KOPT-K1 (cell line): ENCODE data around the gene IL1RAPL1.

Experiments
- H3K27ac ChIP-seq: fragments of 200-600 bp; sonication (generic); 2 replicates; pipeline ENCODE4 v1.5.1; 2016; ENCODE audit warnings: antibody characterized with exemption, mild to moderate bottlenecking, low read depth, low read length; ENCODE audit not compliant: poor library complexity, severe bottlenecking
- H3K36me3 ChIP-seq: fragments of 200-600 bp; sonication (generic); 2 replicates; pipeline ENCODE4 v1.5.1; 2017; ENCODE audit warnings: antibody characterized with exemption, mild to moderate bottlenecking, low read length, moderate library complexity; ENCODE audit not compliant: insufficient read depth
- H3K9me3 ChIP-seq: fragments of 200-600 bp; sonication (generic); 2 replicates; pipeline ENCODE4 v1.5.1; 2017; ENCODE audit warnings: antibody characterized with exemption, low read length, mild to moderate bottlenecking; ENCODE audit not compliant: insufficient read depth, poor library complexity, severe bottlenecking

IL1RAPL1 gene

DNA sequence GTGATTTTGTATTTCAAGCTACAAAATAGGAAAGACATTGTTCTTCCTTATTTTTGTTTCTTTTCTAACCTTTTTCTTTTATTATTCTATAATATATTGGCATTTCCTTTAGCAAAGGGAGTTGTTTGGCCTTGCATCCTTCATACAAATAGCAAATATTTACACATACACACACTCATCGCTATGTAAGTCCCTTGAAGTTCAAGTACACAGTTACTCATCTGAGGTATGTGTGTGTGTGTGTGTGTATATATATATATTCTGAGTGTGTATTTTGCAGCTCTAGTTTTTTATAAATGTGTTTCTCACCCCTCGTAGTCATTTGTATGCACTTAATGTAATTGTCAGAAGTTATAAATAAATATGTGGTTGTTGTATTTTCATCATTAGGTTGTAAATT is 903.4 kb downstream of the IL1RAPL1 start:
- Histone ChIP-seq H3K27ac (no peak overlapping the region), H3K36me3 (no peaks in the 10 kb centered on the region), H3K9me3 (no peaks in the 10 kb centered on the region)

DNA sequence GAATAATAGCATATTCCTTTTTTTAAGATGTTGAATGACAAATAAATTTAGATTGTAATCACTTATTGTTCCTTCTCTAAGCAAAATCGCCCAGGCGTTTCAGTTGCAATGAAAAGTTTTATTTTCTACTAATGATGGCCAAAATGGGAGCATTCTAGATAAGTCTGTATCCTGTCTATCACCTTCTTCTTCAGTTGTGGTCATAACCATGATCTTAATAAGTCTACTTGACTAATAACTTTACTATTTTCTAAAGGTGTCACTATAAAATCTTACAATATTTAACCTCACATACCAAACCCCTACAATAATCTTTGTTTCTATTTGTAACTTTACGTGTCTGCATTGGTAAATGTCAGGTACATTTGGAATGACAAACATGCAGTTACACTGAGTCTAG is 904.4 kb downstream of the IL1RAPL1 start:
- Histone ChIP-seq H3K27ac (no peak overlapping the region), H3K36me3 (no peaks in the 10 kb centered on the region), H3K9me3 (no peaks in the 10 kb centered on the region)

DNA sequence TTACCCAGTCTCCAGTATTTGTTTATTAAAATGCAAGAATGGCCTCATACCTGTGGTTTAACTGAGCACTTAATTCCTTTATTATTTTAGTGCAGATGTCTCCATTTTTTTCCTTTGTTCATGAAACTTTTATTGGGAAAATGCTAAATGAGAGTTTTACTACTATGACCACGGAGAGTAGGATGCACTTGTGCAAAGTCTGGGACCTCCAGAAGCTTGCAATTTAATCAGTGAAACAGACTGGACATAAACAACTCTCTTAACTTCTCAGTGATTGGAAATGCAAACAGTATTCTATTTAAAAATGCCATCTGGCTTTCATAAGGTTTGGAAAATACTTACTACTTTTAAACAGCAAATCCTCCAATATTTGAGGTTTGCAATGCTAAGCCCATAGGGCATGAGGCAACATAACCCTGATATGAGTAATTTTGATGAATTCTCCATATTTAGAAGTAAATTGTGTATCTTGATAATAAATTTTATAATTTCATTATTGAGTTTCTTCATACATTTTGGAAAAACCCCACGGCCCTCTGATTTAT is 909.5 kb downstream of the IL1RAPL1 start:
- H3K27ac ChIP-seq = no peak overlapping the region

DNA sequence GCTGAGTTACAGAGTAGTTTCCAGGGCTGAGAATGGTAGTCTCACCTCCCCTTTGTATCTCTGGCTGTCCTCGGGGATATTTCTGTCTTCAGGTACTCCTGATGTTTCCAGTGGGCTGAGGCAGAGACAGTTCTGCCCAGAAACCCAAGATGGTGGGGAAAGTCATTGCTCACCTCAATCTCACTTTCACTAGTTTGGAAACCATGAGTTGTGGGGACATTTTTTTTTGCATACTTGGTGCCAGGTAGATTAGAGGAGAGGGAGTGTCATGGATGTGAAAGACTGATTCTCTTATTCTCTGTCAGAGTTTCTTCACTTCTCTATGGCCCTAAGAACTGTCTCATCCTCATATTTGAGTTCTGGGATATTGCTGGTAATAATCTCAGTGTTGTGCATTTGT is 919.5 kb downstream of the IL1RAPL1 start:
- no peaks in the 10 kb centered on the region for H3K36me3 ChIP-seq
- no peak overlapping the region for H3K27ac ChIP-seq
- no peaks in the 10 kb centered on the region for H3K9me3 ChIP-seq

More for the DNA sequence above, 909.5 kb downstream of the IL1RAPL1 start:
- no peaks in the 10 kb centered on the region for H3K9me3 ChIP-seq
- H3K36me3 ChIP-seq = no peaks in the 10 kb centered on the region

DNA sequence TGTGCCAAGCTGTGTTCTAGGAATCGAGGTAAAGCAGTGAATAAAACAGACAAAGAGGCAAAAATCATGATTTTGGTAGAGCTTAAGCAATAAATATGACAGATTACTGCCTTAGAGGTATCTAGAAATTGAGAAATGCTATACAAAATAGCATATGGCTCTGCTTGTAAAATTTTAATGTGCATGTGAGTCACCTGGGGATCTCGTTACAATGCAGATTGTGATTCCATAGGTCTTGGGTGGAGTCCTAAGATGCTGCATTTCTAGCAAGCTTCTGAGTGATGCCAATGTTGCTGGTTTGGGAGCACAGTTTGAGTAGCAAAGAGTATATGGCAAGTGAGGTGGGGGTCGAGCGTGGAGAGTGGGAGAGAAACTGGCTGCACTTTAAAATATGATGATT is 930.9 kb downstream of the IL1RAPL1 start:
- H3K9me3 ChIP-seq = no peaks in the 10 kb centered on the region
- H3K36me3 ChIP-seq = no peaks in the 10 kb centered on the region
- no peak overlapping the region for H3K27ac ChIP-seq

DNA sequence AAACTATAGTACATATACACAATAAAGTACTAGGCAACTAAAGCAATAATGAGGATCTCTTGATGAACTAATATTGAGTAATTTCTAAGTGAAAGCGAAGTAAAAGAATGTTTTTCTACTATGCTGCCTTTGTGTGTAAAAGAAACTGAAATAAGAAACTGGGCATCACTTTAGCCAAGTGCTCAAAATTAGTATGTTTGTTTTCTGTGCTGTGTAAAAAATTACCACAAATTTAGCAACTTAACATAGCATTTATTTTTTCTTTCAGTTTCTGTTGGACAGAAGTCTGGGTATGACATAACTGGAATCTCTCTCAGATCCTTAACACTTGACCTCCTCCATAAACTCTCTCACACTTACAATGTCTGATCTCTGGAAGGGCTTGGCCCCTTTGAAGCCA is 941.0 kb downstream of the IL1RAPL1 start:
- H3K9me3 ChIP-seq = no peaks in the 10 kb centered on the region
- no peaks in the 10 kb centered on the region for H3K36me3 ChIP-seq
- no peak overlapping the region for H3K27ac ChIP-seq

DNA sequence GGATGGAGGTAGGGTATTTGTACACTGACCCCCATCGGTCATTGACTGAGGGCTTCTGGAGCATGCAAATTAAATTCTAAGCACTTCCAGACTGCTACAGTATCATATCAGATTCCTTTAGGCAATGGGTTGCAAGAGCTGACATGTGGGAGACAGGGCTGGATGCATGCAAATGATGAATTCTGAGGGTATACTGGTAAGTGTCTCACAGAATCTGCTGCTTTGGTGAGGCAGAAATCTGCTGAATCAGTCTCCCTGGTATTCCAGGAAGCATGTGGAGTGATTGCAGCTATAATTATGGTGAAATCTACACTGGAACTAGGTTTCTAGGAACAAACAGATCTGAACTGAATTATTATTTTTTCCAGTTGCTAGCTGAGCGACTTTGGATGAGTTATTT is 943.3 kb downstream of the IL1RAPL1 start:
- Histone ChIP-seq H3K36me3 (no peaks in the 10 kb centered on the region), H3K9me3 (no peaks in the 10 kb centered on the region), H3K27ac (no peak overlapping the region)

DNA sequence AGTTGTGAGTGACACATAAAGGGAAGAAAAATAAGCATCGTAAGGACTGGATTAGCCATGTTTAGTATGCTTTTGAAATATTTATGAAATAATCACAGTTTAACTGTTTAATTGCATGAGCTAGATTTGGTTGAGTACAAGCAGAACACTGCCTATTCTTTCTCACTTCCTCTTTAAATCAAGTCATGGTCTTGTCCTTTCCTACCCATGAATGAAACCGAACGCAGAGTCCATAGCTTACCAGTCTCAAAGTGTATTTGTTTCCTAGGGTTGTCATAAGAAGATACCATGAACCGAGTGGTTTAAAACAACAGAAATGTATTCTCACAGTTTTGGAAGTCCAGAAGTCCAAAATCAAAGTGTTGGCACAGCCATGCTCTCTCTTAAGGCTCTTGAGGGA is 944.1 kb downstream of the IL1RAPL1 start:
- Histone ChIP-seq H3K36me3 (no peaks in the 10 kb centered on the region), H3K27ac (no peak overlapping the region), H3K9me3 (no peaks in the 10 kb centered on the region)

DNA sequence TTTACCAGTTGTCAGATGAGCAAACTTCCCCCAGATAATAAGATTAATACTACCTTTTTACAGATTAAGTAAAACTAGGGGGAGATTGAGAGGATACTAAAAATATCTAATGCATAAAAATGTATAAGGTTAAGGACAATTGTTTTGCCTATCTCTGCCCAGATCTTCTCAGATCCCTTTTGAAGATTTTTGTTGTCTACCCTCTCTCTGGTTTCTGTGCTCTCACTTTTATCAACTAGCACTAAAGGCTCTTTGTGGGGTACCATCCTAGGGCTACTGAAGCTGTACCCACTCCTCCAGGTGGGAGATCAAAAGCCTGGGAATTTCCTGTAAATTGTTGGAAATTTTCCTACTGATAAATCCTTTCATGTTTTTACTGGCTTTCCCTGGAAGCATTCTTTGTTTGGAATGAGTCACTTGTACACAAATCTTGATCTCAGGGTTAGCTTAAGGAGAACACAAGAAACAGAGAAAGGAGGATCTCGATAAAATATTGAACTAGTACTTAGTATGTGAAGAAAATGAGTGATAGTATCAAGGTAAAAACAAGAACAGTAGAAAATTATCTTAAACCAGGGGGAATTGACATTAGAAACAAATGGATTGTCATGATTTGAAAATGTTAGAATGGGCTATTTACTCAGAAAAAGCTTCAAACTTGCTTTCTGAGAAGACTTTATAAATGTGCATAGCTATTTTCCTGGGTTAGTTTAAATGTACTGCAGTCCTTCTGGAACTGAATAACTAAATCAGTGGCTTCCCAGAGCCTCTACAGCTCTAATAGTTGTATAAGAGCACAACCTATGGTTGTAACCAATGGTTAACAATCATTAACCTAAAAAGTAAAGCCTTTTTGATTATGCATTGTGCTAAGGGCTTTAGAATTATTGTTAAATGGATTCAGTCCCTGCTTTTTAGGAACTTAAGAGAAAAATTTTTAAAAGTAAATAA is 948.2 kb downstream of the IL1RAPL1 start:
- Histone ChIP-seq H3K27ac (no peak overlapping the region), H3K9me3 (no peaks in the 10 kb centered on the region), H3K36me3 (no peaks in the 10 kb centered on the region)

DNA sequence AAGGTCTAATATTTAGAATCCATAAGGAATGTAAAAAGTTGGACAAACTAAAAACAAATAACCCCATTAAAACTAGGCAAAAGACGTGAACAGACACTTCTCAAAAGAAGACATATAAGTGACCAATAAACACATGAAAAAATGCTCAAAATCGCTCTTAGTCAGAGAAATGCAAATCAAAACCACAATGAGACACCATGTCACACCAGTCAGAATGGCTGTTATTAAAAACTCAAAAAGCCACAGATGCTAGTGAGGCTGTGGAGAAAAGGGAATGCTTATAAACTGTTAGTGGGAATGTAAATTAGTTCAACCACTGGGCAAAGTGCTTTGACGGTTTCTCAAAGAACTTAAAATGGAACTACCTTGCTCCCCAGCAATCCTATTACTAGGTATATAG is 953.8 kb downstream of the IL1RAPL1 start:
- Histone ChIP-seq H3K36me3 (no peaks in the 10 kb centered on the region), H3K9me3 (no peaks in the 10 kb centered on the region), H3K27ac (no peak overlapping the region)

DNA sequence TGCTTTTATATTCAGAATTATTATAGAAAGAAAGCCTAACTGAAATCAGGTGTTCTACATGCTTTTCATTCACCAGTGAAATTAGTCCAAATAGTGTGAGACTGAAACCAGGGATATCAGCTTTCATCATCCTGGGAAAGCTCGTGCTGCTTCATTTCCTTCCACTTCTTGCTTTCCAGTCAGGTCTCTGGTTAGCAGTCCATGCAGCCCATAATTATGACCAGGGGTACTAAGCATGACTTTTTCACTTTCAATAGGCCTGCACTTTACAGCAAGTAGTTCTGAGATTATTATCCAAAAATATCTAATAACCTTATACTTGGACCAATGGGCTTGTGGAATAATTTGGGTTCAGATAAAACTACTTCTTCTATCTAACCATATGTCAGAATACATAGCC is 954.9 kb downstream of the IL1RAPL1 start:
- Histone ChIP-seq H3K36me3 (no peaks in the 10 kb centered on the region), H3K9me3 (no peaks in the 10 kb centered on the region), H3K27ac (no peak overlapping the region)

DNA sequence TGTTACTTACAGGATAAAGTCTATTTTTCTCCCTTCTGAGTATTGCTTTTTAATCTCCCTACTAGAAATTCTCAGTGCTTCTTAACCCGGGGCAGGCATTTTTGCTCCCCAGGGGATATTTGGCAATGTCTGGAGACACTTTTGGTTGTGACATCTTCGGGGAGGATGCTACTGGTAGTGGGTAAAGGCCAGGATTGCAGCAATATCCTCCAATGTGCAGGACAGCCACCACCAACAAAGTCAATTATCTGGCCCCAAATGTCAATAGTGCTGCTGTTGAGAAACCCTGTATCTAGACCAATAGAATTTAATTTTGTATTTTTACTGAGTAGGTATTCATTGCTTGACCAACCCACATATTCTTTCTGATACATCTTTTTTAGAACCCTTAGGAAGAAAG is 958.6 kb downstream of the IL1RAPL1 start:
- no peaks in the 10 kb centered on the region for H3K36me3 ChIP-seq
- H3K27ac ChIP-seq = no peak overlapping the region
- no peaks in the 10 kb centered on the region for H3K9me3 ChIP-seq

DNA sequence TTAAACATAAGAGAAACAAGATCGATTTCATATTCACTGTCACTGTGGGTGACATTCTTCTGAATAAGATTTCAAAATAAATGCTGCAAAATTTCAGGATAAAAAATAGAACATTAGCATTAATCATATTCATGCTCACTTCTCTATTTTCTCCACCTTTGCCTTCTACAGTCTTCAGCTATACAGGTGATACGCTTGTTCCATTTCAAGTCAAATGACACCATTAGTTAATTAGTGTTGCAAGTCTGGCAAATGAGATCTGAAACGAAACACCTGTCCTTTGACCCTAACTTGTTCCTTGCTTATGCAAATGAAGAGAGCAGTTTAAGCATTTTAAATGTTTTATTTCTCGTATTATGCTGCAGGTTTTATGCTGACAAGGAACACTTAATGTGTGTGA is 960.6 kb downstream of the IL1RAPL1 start:
- Histone ChIP-seq H3K9me3 (no peaks in the 10 kb centered on the region), H3K36me3 (no peaks in the 10 kb centered on the region), H3K27ac (no peak overlapping the region)

DNA sequence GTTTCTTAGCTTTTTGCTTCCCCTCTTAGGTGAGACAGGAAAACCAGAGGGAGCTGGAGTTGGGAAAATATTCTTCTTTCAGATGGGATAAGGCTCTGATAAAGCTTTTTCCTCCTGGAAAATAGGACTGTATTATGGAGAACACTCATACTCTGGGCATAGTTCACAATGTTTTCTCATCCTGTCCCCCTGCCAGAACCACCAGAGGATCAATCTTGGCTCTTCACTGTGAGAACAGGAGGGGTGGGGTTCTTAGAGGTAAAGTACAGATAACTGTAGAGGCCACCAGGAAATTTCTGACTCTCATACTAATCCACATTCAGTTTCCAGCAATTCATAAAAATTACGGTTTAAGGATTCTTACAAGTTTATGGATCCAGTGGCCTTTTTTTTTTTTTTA is 966.3 kb downstream of the IL1RAPL1 start:
- Histone ChIP-seq H3K27ac (no peak overlapping the region), H3K36me3 (no peaks in the 10 kb centered on the region), H3K9me3 (no peaks in the 10 kb centered on the region)

DNA sequence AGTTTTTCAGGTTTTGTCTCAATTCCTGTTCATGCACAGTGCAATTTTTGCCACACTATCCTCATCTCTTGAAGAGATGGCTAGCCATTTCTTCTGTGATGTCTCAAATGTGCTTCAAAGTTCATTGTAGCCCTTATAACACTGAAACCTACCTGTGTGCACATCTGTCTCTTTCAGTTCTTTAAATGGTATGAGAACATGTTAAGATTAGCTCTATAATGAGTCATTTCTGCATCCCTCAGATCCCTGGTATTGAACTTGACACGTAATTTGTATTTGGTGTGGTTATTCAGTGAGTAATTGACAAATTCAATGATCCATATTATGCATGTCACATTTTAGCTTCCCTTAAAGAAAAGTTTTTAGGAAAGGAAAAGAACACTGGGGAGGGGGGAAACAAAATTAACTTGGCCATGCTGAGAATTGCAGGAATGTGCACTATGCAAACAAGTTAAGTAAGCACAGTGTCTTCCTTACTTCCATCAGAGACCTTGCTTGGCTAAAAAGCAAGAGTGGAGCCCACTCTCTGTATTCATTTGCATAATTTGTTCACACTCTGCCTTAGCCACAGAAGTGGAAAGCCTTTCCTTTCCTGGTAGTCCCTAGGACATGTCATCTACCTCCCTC is 968.3 kb downstream of the IL1RAPL1 start:
- no peaks in the 10 kb centered on the region for H3K9me3 ChIP-seq
- H3K27ac ChIP-seq = no peak overlapping the region
- no peaks in the 10 kb centered on the region for H3K36me3 ChIP-seq
